Skeletal muscle cell (primary cell): ENCODE measurements around the gene MMEL1.
A peak's percentile ranks its signal among the peaks of the same experiment; 100 is the strongest.
"Not testable (repeated sequence)": the region's sequence is repeated elsewhere in the genome, so short reads cannot be mapped to it uniquely, and the experiment has no call there.

ENCODE experiments used
- DNase-seq: peaks from one replicate; pipeline ENCODE4 v3.0.0-alpha.2; 2010; ENCODE audit warnings: low read depth
- H3K4me3 ChIP-seq: 2 replicates; pipeline ENCODE4 v1.5.1; 2011; ENCODE audit warnings: low read depth, mild to moderate bottlenecking, control low read depth, low read length, moderate library complexity

The MMEL1 gene

DNA sequence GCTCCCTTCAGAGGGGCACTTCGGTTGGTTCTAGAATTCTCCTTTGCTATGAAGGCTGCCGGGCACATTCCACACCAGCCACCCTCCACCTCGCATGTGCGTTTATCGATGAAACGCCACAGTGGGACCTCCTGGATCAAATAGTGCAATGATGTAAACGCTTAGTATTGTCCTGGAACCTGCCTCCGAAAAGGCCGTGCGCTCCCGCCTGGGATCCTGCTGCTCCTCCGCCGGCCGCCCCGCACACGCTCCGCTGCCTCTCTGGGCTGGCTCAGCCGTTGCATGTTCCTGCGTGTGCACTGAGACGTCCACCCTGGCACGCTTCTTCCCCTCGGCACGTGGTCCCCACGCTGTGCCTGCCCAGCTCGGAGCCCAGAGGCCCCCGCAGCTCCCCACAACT is 80.6 kb downstream of the MMEL1 start:
- DNase-seq = no peak
- H3K4me3 ChIP-seq = no peak overlapping the region

DNA sequence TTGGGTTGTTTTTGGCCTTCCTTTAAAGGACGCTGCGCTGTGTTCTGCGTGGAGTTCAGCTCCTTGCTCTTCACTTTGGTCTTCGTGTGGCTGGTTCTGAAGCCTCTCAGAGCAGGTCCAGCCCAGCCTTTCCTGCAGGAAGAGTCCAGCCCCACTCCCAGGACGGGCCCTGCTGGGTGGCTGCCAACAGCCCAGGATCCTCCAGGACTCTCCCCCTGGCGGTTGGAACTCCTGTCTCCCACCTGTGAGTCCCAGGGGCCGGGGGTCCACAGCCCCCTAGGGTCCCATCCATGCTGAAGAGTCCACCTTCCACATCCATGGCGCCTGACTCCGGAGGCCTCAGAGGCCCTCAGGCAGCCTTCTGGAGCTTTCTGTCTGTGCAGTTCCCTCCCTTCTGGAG is 81.3 kb downstream of the MMEL1 start:
- not testable (repeated sequence) for H3K4me3 ChIP-seq, DNase-seq

DNA sequence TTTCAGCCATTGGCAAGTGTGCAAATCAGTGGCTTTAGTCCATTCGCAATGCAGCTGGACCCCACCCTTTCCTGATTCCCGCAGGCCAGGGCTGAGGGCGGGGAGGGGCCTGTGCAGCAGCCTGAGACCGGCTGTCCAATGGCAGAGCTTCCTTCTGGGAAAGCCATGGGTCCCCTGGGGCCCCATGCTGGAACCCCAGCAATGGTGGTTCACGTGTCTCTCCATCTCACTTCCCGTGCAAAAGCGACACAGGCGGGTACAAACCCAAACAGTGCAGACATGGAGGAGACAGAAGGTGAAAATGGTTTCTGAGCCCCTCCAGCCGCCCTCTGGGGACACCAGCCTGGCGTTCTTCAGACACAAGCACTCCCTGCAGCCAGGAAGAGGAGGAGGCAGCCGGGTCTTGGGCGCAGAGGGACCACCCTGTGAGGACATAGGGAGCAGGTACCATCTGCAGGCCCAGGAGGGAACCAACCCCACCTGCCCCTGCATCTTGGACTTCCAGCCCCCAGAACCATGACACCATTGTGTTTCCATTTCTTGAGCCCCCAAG is 82.4 kb downstream of the MMEL1 start:
- DNase-seq, H3K4me3 ChIP-seq: not testable (repeated sequence)

DNA sequence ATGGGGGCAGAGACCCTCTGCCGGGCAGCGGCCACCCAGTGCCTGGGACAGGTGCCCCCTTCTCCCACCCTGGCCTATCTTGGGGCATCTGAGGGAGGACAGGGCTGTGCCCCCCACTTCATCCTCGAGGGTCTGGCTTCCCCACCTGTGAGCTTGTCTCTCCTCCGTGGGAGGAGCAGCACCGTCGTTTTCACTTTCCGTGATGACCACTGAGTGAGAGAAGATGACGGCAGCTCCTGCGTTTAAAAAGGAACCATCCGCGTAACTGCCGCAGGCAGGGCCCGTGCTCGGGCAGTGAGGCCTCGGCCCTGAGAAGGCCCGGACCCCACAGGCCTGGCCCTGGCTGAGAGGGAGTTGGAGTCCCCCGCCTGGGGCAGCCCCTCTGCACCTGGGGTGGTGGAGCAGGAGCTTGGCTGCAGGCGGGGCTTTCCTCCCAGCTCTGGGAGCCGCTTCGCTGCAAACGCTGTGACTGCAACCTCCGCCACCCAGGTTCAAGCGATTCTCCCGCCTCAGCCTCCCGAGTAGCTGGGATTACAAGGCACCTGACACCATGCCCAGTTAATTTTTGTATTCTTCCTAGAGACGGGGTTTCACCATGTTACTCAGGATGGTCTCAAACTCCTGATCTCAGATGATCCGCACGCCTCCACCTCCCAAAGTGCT is 83.3 kb downstream of the MMEL1 start:
- not testable (repeated sequence) for DNase-seq, H3K4me3 ChIP-seq

DNA sequence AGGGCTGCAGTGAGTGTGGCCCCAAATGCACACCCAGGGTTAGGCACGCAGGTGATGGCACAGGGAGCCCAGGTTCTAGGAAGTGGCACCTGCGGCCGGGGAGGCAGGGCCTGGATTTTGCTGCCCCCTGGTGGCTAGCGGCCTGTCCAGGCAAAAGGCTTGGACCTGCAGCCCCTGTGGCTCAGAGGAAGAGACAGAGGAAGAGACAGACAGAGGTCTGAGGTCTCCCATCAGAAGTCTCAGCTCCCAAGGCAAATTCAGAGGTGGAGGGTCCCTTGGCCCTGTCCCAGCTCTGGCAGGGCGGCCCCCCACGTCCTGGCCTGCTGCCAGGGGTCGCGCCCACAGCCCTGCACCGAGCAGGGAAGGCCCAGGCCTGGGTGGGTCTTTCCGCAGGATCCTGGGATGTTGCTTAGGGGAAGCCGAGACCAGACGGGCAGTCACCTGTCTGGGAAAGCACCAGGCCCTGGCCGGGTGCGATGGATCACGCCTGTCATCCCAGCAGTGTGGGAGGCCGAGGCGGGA is 84.7 kb downstream of the MMEL1 start:
- H3K4me3 ChIP-seq = no peak overlapping the region
- DNase-seq = no peak

DNA sequence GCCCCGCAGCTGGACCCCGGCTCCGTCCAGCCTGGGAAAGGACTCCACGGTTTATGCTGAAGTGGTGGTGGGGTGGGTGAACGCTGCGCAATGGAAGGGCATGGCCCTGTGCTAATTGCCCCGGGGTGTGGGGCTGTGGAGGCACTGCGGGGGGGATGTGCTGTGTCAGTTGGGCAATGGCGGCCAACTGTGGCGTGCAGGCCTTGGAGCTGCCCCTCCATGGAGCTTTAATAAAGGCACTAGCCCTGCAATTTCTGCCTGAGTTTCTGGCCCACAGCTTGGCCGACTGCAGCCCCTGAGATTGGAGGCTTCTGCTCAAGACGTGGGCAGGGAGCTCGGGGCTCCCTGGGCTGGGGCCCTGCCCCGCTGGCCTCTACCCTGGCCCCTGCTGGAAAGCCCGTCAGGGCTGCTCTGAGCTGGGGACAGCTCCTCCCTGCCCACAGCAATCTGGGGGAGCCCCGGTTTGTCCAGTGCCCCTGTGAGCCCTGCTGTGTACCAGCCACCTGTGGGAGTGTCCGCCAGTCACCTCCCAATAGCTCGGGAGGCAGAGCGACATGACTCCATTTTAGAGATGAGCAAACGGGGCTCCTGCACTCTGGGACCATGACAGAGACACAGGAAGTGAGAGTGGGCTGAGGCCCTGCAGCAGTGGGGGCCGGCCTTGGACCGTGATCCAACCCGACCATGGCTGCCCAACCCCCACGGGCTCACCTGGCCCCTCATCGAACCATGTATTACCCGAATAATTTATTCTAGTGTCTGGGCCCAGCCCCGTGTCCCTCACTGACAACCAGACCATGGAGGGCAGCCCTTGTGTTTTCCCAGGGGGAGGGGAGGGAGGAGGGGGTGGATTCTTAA is 85.4 kb downstream of the MMEL1 start:
- H3K4me3 ChIP-seq = peak overlapping the region; percentile 45
- DNase-seq = no peak

DNA sequence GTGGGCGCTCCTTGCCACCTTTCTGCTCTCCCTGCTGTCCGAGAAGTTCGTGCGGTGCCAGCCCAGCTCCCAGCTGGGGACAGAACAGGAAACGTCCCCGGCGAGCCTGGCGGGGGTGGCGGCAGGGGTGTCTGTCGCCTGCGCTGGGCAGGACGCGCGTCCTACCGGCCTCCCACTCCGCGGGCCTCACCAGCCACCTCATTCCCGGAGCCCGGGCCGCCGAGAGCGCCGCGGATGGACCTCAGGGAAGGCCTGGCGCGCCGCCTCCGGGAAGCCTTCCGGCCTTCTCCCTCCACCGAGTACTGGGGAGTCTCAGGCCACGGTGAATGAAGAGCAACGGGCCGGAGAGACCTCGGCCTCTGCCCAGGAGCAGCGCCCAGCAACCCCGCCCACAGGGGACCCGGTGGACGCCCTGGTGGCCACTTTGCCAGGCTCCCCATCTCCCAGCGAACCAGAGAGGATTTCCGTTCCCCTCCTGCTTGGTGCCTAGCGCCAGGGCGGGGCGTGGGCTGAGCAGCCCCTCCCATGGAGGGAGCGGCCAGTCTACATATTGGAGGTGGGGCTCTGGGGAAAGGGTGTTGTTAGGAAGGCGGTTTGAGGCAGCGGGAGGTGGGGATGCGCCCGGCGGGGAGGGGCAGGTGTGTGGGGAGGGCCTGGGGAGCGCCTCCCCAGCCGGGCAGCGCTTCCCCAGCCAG is 86.2 kb downstream of the MMEL1 start:
- peak overlapping the region; percentile 45 for H3K4me3 ChIP-seq
- no peak for DNase-seq

DNA sequence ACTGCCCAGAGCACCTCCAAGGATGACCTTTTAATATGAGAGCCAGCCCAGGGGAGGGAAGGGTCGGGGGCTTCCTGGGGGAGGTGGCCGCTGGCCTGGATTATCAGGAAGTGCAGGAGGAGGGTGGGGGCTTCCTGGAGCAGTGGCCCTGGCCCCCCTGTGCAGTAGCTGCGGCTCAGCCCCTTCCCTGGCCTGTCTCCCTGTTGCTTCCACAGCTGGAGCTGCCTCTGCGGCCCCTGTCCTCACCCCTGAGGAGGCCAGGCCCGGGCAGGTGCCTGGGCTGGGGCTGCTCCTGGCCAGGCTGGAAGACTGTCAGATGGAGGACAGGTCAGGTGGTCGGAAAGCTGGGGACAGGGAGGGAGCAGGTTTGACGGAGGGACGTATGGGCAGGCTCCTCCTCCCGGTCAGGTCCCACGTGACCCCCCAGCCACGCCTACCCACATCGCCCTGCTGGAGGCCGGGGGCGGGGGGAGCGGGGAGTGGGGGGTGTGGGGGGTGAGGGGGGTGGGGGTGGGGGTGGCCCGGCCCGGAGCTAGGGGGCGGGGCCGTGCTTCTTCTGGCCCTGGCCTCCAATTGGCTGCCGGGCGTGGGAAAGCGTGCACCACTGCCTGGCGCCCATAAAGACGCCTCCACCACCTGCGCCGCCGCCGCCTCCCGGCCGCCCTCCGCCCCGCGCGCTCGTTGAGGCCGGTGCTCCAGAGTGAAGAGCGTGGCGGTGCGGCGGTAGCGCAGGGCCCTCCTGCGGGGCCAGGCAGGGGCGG is 86.9 kb downstream of the MMEL1 start:
- H3K4me3 ChIP-seq = peak overlapping the region; percentile 45
- no peak for DNase-seq

DNA sequence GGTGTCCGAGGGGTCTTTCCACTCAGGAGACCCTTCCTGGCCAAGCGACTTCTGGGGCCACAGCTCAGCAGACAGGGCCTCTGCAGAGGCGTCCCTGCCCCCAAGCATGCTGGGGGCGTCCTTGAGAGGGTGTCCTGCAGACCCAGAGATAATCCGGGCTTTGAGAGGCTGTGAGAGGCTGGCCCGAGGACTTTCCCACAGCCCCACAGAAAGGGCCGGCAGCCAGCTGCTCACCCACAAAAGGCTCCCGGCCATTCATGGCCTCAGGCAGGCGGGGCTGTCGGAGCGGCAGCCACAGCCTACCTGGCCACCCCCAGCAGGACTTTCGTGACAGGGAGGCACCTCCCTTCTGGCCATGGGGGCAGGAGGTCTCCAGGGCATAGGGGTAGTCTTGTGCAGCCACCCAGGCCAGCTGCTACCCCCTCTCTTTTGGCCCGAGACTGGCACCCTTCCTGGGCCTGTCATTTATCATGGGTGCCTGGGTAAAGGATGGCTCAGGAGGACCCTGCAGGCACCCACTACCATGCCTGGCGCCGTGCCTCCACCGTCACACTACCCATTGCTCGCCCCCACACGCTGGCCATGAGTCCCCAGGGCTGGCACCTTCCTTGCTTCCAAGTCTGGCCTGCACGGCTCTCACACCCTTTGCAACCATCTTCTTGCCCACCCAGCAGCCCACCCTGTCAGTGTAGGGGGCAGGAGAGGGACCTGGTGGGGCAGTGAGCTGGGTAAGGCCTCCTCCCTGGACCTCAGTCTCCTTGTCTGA is 87.8 kb downstream of the MMEL1 start:
- H3K4me3 ChIP-seq = no peak overlapping the region
- no peak for DNase-seq

DNA sequence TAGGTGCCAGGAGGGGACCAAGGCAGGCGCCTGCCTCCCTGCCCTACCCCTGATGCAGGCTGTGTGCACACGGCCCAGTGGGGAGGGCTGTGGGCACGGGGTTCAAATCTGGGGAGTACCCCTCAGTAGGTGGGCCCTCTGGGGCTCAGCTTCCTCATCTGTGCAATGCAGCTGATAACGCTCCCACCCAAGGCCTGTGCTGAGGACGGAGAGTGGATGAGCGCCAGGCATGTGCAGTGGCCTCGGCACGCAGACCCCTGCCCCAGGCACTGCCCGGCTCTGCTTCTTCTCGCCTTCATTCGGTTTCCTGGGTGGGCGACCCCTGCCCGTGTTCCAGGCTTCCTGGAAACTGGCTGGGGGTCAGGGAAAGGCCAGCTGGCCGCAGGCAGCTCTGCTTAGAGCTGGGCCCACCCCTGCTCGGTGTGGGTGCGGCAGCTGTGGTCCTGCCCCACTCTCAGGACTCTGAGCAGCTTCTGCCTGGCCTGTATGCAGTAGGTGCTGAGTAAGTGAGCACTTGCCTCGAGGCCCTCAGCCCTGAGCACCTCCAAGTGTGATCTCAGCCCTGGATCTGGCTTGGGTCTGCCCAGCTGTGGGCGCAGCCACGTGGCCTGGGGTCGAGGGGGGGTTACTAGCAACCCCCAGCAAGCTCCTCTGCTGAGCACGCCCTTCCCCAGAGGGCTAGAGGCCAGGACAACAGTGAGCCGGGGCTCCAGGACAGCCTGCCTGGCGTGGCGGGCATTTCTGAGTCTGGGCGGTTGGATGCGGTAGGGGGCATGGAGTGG is 88.5 kb downstream of the MMEL1 start:
- no peak for DNase-seq
- no peak overlapping the region for H3K4me3 ChIP-seq

DNA sequence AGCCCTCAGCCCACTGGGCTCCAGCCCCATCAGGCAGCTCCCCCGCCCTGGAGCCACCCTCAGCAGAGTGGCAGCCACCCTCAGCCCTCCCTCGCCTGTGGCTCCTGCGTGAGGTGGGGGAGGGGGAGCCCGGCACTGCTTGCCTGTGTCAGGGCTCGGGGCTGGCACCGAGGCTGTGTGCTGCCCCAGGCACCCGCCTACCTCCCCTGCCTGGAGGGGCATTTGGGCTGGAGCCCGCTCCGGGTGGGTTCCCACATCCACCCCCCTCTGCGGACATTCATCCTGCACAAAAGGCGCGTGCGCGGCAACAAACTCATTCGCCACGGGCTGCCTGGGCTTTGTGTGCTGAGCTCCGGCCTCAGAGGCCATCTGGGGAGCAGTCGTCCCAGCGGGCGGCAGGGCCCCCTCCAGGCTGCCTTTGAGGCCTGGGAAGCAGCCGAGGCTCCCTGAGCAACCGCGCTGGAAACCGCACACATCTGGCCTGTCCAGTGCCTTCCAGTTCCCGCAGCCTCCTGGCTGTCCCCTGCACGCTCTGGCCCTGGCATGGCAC is 89.2 kb downstream of the MMEL1 start:
- no peak for DNase-seq
- H3K4me3 ChIP-seq = no peak overlapping the region

DNA sequence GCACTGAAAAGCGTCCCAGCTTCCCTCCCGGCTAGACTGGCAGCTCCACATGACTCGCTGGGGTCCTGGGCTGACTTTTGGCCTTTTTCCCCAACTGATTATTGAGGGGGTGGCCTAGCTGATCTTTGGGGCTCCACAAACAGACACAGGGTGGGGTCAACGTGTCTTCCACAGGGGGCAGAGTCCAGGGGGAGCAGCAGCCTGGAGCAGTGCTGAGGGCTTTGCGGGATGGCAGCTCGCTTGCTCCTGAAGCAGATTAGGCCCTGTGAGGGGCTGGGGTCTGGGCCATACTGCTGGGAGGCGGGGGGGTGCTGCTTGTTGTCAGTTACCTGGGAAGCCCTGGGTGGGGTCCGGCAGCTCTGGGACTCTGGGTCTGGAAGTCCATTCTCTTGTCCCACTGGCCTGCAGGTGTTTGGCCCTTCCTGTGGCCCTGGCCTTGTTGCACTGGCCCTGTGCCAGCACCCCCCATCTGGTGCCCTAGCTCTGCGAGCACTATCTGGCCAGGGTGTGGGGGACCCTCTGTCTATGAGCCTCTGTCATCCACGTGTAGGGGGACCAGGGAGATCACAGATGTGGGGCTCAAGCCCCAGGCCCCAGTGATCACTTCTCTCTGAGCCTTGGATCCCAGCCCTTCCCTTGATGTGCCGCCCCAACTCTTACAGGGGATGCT is 90.4 kb downstream of the MMEL1 start:
- no peak for DNase-seq

DNA sequence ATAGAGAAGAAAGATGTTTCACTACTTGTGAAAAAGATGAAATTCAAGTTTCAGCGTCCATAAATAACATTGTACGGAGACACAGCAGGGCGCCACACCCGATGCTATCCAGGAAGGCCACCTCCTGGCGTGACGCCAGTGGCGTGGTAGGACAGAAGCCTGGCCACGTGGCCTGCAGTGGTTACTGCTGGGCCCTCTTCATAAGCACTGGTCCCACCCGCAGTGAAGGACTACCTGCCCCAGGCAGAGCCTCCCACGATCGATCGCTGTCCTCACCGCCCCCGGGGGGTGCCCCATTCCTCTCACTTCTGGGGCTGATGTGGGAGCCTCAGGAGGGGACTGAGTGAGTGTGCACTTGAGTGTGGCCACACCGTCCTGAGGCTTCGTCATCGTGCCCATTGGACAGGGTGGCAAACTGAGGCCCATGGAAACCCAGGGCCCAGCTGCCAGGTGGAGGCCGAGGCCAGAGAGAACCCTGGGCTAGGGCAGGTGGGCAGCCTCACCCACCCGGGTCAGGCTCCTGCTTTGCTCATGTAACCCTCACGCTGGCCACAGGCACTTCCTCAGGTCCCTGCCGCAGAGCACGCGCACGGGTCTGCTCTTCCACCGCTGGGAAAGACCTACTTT is 91.1 kb downstream of the MMEL1 start:
- DNase-seq = no peak
- H3K4me3 ChIP-seq = no peak overlapping the region

More for the DNA sequence above, 90.4 kb downstream of the MMEL1 start:
- H3K4me3 ChIP-seq = no peak overlapping the region

DNA sequence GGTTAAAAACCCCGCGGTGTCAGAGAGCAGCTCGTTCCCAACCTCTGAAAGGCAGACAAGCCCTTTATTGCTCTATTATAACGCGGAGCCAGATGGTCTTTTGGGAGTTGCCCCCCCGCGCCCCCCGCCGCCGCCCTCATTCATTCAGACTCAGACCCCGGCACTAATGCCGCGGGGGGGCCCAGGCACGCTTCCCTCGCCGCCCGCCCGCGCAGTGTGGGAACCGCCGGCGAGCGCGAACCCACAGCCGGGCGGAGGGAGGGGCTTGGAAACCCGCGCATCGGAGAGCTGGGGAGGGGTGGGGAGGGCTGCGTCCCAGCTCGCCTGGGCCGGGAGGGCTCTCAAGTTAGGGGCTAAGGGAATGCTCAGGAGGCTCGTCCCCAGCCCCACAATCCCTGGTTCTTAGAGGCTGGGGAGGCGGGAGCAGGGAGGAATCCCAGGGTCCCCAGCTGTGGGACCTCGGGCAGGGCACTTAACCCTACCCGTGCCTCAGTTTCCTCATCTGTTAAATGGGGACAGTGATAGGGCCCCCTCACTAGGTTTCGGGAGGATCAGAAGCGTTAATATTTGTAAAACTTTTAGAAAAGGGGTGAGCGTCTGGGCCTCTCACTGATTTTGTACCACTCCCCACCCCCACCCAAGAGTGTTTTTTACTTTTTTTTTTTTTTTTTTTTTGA is 91.9 kb downstream of the MMEL1 start:
- DNase-seq = no peak
- H3K4me3 ChIP-seq = no peak overlapping the region
